Stimulated activated CD4-positive, alpha-beta T cell treated with anti-CD3 and anti-CD28 coated beads, Interleukin-4, amount 100 ng/mL, for 48 hours (primary cell): ENCODE results near the gene RPS25.
"Not testable (repeated sequence)": the region's sequence is repeated elsewhere in the genome, so short reads cannot be mapped to it uniquely, and the experiment has no call there.

Experiments
- DNase-seq, 2 donors: peaks; one replicate each; pipeline ENCODE4 v3.0.0-alpha.2; 2020; ENCODE audit warnings: low read depth in 2 of 2

RPS25 gene

GRCh38 chr11:119016216-119017009, 1.7 kb downstream of the RPS25 start:
- no peak for DNase-seq

- DNase-seq = no peak
Measured at GRCh38 chr11:119015054-119015611, 3.0 kb downstream of the RPS25 start.

- no peak for DNase-seq
Measured at GRCh38 chr11:119014209-119014924, 3.8 kb downstream of the RPS25 start.

GRCh38 chr11:119012629-119013170, 5.4 kb downstream of the RPS25 start:
- DNase-seq = no peak

DNA sequence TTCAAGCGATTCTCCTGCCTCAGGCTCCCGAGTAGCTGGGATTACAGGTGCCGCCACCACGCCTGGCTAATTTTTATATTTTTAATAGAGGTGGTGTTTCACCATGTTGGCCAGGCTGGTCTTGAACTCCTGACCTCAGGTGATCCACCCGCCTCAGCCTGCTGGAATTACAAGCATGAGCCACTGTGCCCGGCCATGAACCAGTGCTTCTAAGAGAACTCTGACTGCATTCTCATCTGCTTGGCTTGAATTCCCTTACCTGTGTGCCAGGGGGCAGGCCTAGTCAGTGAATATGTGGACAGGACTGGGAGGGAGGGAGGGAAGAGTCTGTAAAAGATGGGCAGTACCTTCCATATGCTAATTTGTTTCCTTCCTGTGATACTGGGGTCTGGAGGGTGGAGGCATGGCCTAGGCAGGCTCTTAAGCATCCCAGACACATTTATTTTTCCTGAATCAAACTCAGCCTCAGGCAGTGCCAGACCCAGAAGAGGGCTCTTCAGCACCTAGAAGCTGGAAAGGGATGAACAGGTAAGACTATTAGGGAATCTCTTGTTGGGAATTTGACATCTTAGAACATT, 6.6 kb downstream of the RPS25 start:
- DNase-seq = no peak

GRCh38 chr11:119006656-119007055, 11.5 kb downstream of the RPS25 start:
- no peak for DNase-seq

GRCh38 chr11:119000906-119001305, 17.2 kb downstream of the RPS25 start:
- DNase-seq = no peak

- DNase-seq = no peak
Measured at GRCh38 chr11:118998822-118999221, 19.3 kb downstream of the RPS25 start.

DNA sequence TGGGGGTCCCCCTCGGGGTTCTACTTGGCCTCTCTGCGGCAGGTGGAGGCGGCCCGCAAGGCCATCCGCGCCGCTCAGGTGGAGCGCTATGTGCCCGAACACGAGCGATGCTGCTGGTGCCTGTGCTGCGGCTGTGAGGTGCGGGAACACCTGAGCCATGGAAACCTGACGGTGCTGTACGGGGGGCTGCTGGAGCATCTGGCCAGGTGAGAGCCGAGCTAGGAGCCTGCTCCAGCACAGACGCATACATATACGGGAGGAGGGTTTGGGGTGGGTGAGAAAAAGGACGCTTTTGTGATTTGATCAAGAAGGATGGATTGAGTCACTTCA, 19.8 kb downstream of the RPS25 start:
- no peak for DNase-seq

DNA sequence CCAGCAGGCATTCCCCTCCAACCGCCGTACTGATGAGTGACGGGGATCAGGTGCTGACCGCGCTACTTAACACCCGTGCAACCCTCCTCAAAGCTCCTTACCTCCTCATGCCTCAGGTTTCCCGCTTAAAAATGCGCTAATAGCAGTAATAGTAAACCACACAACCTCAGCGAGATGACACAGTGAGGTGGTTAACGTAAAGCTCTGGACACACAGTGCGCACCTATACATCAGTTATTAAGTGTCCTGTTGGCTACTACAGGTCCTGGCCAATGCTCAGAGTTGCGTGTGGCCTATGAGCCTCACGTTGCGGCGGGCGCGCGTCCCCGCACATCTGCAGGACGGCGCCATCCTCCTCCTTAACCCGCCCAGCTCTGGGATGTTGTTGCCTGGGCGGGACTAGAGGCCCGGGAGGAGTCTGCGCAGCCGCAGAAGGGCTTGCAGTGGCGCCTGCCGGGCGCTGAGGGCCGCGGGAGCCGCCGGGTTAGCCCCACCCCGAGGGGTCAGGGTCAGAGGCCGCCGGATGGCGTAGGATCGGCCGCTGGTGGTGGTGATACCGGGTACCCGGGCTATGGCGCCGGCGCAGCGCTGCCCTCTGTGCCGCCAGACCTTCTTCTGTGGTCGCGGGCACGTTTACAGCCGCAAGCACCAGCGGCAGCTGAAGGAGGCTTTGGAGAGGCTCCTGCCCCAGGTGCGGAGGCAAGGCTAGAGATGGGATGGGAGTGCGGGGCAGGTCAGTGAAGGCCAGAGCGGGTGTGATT, 20.3 kb downstream of the RPS25 start, which contains the start of gene CENATAC:
TSS of gene CENATAC (plus strand) at position 512 of the 761 bp plus-strand sequence. CDS start at position 572, 60 bp downstream.
- peak; percentile 94 to 96 for DNase-seq

- DNase-seq = peak; percentile 18 to 37
Measured at GRCh38 chr11:118996926-118997626, 21.1 kb downstream of the RPS25 start.

DNA sequence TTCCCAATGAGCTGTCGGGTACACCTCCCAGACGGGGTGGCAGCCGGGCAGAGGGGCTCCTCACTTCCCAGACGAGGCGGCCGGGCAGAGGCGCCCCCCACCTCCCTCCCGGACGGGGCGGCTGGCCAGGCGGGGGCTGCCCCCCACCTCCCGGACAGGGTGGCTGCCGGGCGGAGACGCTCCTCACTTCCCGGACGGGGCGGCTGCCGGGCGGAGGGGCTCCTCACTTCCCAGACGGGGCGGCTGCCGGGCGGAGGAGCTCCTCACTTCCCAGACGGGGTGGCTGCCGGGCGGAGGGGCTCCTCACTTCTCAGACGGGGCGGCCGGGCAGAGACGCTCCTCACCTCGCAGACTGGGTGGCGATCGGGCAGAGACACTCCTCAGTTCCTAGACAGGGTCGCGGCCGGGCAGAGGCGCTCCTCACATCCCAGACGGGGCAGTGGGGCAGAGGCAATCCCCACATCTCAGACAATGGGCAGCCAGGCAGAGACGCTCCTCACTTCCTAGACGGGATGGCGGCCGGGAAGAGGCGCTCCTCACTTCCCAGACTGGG, 26.6 kb downstream of the RPS25 start:
- not testable (repeated sequence) for DNase-seq

DNA sequence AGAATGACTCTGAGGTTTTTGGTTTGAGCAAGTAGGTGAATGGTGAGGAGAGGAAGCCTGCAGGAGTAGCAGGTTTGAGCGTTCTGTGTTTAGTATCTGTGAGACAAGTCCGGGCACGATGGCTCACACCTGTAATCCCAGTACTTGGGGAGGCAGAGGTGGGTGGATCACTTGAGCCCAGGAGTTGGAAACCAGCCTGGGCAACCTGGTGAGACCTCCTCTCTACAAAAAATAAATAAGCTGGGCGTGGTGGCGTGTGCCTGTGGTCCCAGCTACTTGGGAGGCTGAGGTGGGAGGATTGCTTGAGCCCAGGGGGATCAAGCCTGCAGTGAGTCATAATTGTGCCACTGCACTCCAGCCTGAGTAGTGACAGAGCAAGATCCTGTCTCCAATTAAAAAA, 29.9 kb downstream of the RPS25 start:
- DNase-seq = no peak

DNA sequence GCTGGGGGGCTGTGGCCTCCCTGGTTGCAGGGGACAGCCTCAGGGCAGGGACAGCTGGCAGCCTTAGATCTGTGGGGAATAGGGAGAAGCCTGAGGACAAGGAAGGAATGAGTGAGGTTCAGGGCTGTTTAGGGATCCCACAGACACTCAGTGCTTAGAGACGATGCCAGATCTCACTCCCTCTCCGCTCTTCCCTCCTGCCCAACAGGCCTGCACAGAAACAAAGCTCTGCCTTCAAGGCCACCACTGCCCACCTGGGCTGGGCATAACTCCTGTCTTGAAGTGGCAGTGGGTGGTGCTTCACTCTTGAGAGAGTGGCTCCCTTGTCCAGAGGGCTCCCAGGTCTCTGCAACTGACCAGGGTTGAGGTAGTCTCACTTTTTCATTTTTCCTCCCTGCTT, 33.3 kb downstream of the RPS25 start:
- no peak for DNase-seq

DNA sequence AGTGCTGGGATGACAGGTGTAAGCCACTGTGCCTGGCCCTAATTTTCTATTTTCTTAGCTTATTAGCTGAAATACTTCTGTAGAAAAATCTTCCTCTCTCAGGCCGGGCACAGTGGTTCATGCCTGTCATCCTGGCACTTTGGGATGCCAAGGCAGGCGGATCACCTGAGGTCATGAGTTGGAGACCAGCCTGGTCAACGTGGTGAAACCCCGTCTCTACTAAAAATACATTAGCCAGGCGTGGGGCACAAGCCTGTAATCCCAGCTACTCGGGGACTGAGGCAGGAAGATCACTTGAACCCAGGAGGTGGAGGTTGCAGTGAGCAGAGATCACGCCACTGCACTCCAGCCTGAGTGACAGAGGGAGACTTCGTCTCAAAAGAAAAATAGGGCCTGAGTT, 33.8 kb downstream of the RPS25 start:
- DNase-seq = not testable (repeated sequence)

DNA sequence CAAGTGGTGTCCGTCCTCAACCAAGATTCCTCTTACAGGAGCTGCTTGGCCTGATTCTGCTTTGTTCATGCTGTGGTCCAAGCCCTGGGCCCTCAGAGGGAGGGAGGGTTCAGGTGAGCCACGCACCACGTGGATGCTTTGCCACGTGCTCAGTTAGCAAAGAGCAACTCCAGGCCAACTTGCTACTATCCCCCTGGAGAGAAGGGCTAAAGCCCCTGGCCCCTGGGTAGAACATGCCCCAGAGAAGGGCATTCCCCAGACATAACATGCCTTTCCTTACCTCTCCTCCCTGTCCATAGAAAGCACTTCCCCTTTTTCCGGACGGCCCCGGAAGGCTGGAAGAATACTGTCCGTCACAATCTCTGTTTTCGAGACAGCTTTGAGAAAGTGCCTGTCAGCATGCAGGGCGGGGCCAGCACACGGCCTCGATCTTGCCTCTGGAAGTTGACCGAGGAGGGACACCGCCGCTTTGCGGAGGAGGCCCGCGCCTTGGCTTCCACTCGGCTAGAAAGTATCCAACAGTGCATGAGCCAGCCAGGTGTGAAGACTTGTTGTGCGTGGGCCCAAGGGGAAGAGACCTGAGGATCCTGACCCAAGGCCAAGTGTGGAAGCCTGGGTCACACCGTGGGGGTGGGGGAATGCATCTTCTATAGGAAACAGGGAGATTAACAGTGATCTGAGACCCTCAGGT, 37.8 kb downstream of the RPS25 start:
- no peak for DNase-seq

DNA sequence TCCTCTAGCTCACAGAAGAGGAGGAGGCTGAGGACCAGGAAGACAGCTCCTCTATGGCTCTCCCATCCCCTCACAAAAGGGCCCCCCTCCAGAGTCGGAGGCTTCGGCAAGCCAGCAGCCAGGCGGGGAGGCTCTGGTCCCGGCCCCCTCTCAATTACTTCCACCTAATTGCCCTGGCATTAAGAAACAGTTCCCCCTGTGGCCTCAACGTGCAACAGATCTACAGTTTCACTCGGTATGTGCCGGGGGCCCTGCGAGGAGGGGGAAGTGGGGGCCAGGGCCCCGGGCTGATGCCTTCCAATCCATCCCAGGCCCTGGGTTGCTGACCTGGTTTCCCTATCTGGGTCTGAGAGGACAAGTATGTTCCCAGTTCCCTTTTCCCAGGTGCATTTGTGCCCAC, 38.7 kb downstream of the RPS25 start:
- no peak for DNase-seq

DNA sequence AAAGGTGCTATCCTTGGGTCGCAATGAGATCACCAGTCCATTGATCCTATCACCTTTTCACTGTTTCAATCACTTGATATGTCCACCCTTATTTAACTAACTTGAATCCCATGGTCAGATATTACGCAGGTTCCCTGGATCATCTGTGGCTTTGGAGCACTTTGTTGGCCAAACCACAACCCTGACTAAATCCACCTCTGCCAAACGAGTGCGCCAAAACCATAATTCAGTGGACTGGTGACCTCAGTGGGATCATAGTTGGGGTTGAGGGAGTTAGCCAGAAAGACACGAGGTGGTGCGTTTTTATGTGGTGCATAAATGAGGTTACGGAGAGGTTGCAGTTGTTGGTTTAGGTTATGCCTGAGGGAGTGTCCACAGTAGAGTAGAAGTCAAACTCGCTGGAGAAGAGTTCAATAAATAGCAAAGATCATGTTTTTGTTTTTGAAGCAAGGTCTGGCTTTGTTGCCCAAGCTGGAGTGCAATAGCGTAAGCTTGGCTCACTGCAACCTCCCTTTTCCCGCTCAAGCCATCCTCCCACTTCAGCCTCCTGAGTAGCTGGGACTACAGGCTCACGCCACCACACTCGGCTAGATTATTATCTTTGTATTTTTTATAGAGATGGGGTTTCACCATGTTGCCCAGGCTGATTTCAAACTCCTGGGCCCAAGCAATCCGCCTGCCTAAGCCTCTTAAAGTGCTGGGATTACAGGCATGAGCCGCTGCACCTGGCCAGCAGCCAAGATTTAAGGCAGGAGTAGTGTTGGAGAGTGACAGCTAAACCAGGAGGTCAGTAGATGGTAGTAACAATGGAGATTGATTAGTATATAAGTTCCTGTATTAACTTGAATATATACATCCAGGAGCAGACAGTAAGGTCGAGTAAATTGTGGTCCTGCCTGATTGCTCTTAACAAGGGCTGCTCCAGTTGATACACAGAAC, 42.1 kb downstream of the RPS25 start:
- DNase-seq = no peak

GRCh38 chr11:118973985-118974384, 44.2 kb downstream of the RPS25 start:
- no peak for DNase-seq
